HG02884 (cell line): Measurements from ENCODE around the gene TSPAN17.
"Not testable (repeated sequence)": the region's sequence is repeated elsewhere in the genome, so short reads cannot be mapped to it uniquely, and the experiment has no call there.

Source experiments
- ATAC-seq: cut with Tn5 transposase; IDR thresholded peaks from one replicate; pipeline ENCODE4 v1.9.1; 2021; ENCODE audit warnings: mild to moderate bottlenecking, moderate library complexity; ENCODE audit not compliant: unreplicated experiment

Gene TSPAN17

DNA sequence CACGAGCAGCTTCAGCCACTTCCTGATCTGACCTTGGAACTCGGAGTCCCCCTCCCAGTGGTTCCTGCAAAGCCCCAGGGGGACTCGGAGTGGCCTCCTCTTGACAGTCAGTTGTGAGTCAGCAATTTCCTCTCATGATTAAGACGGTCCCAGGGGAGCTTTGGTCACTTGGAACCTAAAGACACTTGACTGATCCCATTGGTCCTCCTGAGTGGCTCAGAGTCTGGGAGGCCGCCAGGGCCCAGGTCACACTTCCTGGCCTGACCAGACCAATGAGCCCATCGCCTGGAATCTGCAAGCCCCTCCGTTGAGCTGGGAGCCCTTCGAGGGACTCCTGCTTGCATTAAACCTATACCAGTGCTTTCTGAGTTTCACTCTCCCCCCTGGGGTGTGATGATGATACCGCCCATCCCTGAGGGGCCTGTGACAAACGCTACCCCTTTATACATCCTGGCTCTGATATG is 29.1 kb downstream of the TSPAN17 start:
- ATAC-seq = no peak

DNA sequence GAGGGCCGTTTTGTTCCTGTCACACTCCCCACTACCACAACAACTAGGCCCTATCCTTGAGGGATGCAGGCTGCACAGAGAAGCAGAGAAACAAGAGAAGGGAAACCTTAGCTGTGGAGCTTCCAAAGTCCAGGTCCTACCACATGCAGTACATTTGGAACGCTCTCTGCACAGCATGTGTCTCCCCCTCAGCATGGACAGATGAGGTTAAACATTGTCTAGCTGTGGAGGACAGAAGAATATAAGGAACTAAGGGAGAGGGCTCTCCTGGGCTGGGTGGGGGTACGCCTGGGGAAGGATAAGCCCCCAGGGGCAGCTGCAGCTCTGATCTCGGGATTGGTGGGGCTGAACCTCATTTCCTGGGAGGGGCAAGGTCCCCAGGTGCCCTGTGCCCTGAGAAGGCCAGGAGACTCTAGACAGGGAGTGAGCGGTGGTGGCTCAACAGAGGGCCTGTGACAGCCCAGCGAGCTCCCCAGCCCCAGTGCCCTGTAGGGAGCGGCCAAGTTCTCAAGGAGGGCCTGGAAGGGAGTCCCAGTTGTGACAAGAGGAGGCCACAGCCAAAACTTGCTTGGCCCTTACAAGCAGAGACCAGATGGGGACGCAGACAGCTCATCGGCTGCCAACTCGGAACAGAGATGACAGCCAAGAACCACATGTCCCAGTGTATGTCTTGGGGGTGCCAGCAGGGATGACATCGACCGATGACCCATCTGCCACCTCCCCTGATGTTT is 30.1 kb downstream of the TSPAN17 start:
- no peak for ATAC-seq

DNA sequence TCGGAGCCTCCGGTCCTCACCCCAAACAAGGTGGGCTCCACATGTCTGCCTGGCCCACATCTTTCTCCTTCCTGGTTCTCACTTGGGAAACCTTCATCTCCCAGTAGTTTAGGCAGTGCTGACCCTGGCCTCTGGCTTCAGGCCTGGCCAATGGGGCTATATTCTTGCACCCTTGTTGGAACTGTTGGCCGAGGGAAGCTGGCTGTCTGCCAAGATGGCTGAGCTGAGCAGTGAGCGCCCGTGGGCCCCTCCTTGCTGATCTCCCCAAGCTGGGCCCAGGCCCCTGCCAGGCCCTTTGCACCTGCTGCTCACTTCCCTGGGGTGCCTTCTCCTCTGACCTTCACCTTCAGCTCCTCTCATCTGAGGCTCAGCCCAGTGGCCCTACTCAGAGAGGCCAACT is 31.3 kb downstream of the TSPAN17 start:
- no peak for ATAC-seq

DNA sequence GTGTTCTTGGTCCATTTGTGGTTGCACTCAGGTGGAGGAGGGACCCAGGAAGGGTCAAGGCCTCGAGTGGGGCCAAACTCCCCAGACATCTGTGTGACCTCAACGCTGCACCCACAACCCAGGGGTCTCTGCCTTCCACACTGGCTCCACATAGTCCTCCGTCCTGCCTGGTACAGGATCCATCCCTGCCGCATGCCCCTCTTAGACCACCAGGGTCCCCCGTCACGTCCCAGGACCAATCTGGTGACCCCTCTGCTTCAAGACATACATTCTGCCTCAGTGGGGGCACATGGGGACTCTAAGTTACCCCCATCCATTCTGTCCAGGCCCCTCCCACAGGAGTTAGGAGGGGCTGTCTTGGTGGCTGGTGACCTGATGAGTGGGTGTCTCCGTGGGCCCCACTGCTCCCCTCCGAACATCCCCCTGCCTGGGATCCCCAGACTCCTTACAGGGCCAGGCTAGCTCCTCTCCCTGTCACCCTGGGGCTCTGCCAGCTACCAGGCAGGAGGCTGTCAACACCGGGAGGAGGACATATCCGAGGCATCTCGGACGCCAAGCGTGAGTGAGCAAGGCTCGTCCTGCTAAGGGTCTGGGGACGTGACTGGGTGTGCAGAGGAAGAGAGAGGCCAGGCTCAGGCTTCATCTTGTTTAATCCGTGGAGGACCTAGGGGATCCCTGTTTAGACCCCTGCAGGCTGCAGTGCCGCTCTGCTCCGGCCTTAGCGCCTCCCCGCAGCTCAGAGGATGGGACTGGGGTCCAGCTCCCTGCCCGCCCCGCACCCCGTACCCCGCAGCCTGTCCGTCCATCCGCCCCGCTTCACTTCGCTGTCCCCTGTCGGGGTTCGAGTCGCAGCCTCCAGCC is 32.3 kb downstream of the TSPAN17 start:
- no peak for ATAC-seq

DNA sequence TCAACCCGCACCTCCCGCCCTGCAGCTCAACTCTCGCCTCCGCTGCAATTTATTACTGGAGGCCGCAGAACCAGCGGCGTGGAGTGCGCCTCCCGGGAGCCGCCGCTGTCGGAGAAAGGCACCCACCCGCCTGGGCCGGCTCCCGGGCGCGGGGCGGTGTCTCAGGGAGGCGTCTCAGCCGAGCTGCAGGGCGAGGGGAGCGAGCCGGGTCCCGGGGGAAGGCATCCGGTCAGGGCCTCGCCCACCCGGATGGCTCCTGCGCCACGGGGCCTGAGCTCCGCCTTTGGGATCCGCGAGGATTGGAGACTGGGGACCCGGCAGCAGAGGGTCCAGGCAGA is 32.9 kb downstream of the TSPAN17 start:
- no peak for ATAC-seq

DNA sequence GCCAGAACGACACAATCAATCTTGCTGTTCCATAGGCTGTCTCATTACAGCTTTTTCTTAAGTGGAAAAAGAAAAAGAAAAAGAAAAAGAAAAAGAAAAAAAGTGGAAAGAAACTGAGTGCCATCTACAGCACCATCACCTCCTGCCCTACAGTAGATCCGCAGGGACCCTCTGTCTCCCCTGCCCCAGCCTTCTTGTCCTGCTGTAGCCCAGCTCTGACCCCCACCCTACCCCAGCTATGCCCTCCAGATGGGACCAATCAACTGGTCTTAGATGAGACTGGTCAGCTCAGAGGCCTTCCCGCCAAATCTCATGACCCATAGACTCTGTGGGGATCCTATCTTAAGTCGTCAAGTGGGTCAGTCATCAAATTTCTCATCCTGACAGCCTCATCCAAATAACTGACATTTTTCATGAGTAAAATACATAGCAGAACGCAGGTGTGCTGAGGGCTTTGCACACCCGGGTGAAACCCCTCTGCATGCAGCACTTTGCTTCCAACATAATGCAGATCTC is 34.8 kb downstream of the TSPAN17 start:
- ATAC-seq = no peak

DNA sequence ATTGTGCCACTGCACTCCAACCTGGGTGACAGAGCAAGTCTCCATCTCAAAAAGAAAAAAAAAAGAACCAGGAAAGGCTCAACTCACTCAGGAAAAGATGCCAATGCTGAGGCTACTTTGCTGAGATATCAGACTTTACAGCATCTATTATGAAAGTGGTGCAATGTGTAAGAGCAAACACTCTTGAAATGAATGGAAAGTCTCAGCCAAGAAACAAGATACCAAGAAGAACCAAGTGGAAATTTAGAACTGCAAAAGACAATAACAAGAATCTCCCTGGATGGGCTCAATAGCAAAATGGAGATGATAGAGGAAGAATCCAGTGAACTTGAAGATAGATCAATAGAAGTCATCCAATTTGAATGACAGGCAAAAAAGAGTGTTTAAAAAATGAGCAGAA is 37.7 kb downstream of the TSPAN17 start:
- no peak for ATAC-seq

DNA sequence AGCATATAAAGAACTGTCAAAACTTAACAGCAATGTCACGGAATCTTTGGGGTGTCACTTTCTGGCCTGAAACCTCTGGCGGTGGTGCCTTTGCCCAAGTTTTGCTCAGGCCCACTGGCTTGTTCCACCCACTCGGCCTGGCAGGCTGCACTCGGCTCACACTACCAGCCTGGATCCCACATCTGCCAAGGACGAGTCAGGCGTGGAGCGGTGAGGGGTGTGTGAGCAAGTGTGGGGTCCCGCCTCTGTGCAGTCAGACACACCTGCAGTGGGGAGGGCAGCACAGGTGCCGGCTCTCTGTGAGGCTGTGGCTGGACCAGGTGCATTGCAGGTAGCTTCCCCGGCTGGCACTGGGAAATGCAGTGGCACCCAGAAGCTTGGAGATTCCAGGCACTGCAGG is 40.0 kb downstream of the TSPAN17 start:
- no peak for ATAC-seq

DNA sequence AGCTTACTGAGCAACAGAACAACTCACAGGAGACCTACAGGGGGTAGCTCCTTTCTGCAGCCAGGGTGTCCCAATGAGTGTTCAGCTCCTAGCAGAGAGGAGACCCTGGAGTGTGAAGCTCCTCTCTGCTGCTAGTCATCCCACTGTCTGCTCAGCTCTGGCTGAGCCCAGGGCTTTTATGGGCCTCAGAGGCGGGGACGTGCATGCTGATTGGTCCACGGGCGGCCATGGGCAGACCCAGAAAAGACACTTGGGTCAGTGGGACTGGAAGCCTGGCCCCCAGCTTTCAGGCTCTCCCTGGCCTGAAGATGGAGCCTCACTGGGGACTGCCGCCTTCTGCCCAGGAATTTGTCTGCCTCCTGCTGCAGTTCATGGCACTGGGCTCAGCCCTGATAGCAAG is 40.6 kb downstream of the TSPAN17 start:
- ATAC-seq = no peak

DNA sequence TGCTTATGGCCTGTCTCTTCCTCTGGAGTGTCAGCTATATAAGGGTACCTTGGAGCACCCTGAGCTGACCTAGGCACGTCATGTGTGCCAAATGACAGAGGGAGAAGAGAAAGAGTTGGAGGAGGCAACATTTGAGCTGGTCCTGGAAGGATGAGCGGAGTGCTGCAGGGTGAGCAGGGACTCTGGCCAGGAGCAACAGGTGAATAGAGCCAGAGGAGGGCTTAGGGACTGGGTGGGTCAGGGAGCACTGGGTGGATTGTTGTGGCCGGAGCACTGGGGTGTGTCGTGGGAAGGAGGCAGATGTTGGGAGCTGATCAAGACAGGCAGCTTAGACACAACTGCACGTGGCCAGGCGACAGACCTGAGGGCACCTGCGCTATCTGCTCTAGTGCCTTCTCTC is 43.6 kb downstream of the TSPAN17 start:
- ATAC-seq = no peak

DNA sequence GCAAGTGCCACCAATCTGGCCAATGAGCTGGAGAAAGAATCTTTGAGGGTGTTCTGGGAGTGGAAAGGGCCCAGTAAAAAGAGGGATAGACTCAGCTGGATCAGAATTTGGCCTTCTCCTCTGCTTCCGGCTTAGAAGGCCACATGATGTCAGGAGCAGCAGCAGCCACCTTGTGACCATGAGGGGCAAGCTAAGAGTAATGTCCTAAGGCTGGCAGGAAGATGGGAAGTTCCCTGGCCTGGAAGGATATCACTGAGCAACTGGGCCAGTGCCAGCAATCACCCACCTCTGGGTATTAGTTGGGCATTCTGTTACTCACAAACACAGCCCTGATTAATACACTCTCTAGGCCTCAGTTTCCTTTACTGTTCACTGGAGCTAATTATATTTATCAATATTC is 44.2 kb downstream of the TSPAN17 start:
- ATAC-seq = no peak

DNA sequence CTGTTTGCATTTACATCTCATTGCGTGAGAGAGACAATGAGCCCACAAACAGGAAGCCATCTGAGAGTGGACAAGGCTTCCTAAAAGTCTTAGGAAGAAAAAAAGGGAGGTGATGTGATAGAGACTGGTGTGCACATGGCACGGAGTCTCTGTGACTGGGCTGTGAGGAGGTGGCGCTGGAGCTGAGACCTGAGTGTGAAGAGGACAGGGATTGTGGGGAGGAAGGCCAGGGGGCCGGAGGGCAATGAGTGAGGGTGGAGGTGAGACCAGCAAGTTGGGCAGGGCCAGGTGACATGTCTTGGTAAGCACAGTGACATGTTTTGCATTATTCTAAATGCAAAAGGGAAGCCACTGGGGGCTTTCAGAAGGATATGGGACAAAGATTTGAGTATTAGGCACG is 45.0 kb downstream of the TSPAN17 start:
- ATAC-seq = no peak

DNA sequence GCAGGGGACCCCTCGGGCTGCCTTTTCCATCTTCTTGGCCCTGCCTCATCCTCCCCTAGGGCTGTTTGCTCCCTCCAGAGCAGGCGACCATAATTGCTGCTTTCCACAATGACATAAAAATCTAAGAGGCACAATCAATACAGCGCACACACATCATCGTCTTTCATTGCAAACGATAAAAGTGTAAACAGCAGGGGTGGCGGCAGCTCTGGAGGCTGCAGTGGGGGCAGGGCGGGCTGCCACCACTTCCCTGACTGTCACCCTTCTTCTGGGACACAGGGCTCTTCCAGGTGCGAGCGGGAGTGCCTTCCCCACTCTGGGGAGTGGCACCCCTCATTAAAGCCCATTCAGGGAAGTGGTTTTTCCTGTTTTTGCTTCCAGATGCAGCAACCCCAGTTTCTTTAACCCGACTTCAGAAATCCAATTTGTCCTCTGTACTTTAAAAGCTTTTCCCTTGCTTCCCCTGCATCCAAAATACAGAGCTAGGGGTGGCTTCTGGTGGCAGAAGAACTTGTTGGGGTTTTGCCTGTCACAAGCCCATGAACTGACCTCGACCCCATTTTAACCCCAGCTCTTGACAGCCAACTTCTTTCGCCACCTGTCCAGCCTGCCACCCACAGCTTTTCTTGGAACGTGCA is 45.7 kb downstream of the TSPAN17 start:
- no peak for ATAC-seq

DNA sequence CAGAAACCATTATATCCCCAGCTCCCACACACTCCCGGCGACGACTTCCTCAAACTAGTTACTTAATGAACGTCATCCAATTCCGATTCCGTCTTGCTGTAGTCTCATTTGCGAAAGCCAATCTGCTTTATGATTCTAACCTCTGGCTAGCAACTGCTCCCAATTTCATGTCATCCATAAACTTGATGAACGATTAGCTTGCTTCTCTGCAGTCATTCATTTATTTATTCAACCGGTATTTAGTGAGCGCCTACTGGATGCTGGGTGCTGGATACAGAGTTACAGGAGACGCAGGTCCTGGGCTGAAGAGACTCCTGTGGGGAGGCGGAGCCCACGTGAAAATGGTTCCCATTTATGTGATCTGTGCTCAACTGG is 46.2 kb downstream of the TSPAN17 start:
- no peak for ATAC-seq

DNA sequence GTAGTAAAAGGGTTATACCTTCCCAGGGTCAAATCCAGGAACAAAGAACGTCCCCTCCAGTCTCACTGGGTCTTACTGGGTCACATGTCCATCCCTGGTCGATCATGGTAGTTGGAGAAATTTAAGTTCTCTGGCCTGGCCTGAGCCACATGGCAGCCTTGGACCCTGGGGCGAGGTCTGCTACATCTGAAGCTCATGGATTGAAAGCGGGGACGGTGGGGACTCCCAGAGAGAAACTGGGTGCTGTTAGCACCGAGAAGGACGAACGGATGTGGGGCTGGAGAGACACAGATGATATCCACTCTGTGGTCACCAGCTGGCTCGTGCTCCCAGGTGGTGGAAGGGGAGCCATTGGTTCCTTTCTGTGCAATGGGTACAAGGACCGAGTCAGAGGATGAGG is 46.9 kb downstream of the TSPAN17 start:
- no peak for ATAC-seq

DNA sequence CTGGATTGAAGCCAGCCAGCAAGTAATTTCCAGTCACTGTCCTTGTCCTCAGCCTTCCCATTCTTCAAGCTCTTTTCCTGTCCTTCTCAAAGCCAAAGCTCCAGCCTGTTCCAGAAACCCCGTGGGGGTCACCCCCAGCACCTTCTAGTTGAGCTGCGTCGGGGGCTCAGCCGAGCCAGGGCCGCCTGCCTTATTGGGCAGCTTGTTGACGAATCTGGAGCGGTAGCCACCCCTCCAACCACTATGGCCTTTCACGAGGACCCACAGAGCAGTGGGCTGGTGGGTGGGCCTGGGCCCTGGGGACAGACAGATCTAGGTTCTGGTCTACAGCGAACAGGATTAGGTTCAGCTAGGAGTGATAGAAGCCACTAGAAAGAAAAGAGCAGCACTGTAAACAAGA is 47.3 kb downstream of the TSPAN17 start:
- ATAC-seq = no peak

DNA sequence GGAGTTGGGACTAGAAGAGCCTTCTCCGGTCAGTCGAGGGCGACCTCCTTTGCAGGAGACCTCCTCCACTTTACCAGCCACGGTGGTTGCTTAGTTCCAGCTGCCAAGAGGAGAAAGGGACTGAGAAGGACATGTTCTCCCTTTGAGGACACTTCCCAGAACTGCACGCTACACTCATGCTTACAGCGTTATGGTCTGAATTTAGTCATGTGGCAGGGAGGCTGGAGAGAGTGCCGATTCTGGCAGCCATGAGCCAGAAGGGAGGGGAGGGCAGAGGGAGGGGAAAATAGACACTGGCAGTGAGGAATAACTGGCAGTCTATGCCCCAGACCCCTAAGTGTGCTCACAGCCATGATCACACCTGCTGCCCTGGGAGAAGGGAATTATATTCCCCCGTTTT is 47.8 kb downstream of the TSPAN17 start:
- ATAC-seq = no peak

DNA sequence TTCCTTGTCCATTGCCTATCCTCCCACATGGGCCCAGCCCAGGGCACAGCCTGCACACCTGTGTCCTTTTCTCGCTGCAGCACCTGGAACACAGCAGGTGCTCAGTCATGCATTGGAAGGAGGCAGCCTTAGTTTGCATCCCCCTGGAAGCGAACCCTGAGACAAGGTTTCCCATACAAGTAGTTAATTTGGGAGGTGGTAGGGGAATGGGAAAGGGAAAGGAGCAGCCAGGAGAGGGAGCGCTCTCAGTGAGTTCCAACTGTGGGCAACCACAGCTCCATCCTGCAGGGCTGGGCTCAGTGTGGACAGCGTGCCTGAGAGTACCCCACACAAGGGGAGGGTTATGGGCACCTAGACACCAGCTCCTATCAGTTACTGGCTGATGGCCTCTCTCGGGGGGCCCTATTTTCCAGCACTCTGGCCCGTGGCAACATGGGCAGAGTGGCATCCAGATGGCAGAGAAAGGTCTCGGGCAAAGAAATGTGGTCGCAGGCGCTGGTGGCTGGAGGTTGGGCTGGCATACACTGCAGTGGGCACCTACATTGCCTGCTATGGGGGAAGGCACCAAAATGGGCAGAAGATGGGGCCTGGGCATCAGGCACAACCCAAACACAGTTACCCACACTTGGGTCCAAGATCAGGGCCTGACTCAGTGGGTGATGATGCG is 50.1 kb downstream of the TSPAN17 start:
- no peak for ATAC-seq

DNA sequence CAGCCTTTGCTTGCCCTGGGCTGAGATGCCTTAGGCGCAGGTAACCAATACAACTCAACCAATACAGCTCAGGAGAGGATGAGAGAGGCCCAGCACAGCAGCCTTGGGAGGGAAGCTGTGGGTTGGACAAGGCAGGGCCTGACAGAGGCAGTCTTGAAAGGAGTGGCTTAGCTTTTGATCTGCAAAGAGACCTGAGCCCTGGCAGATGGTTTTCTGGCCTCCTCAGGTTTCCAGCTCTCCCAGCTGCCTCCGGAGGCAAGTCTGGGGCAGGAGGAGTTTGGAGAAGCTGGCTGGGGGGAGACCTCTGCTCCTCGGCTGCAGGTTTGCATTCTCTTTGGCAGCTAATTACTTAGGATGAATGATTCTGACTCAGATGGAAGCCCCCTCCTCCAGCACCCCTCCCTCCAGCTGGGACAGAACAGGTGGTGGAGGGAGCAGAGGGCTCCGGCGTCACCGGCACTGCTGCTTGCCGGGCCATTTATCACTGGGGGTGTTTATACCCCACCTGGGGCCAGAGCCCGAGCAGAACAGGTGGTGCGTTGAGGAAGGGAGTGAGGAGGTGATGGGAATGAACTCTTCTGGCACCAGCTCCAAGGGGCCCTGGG is 50.8 kb downstream of the TSPAN17 start:
- ATAC-seq = no peak

DNA sequence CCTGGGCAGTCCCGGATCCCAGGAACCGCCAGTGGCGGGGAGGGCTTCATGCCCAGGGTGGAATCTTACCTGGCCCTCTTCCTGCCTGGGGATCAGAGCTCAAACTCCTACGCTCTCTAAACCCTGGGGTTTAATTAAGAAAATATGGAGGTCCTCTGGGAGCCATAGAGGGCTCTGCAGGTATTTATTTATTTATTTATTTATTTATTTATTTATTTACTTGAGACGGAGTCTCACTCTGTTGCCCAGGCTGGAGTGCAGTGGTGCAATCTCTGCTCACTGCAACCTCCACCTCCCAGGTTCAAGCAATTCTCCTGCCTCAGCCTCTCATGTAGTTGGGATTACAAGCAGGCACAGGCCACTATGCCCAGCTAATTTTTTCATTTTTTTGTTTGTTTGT is 52.2 kb downstream of the TSPAN17 start:
- not testable (repeated sequence) for ATAC-seq
